Epithelial cell of proximal tubule (primary cell): ENCODE data around the gene SMU1. TPM values are rescaled to one million over a fixed set of nuclear protein-coding genes. Genes with fewer than 3 reads are reported as not detected.

Source experiments
- DNase-seq: peaks from one replicate; pipeline ENCODE4 v3.0.0-alpha.2; 2011; ENCODE audit warnings: low read depth
- H3K4me3 ChIP-seq: 2 replicates; pipeline ENCODE4 v1.5.1; 2011; ENCODE audit warnings: low read depth, mild to moderate bottlenecking, low read length
- CTCF ChIP-seq: conservative IDR thresholded peaks from 2 replicates; pipeline ENCODE4 v1.5.1; 2012; ENCODE audit warnings: low read depth, mild to moderate bottlenecking, low read length
- total RNA-seq: library from RNA; depleted of rRNA; stranded (reverse); fragments of >200 nt; gene quantifications from 2 replicates; pipeline ENCODE4 v1.2.3, GENCODE V29; 2015

The SMU1 gene
- total RNA-seq, 1 donor from 2014 or later, result 14.4 TPM

GRCh38 chr9:33041432-33042188 lies 34.9 kb downstream of the SMU1 start:
- DNase-seq, result no peak
- H3K4me3 ChIP-seq, result no peak overlapping the region
- TF ChIP-seq CTCF, result no peak

GRCh38 chr9:33040792-33041431 lies 35.6 kb downstream of the SMU1 start:
- TF ChIP-seq CTCF, result no peak
- no peak for DNase-seq
- H3K4me3 ChIP-seq, result no peak overlapping the region

GRCh38 chr9:33032865-33033264 lies 43.6 kb downstream of the SMU1 start:
- no peak overlapping the region for H3K4me3 ChIP-seq
- no peak for TF ChIP-seq CTCF
- no peak for DNase-seq

- no peak for DNase-seq
- no peak for TF ChIP-seq CTCF
- no peak overlapping the region for H3K4me3 ChIP-seq
Observed at GRCh38 chr9:33032292-33032691, 44.2 kb downstream of the SMU1 start.

- DNase-seq, result no peak
- no peak overlapping the region for H3K4me3 ChIP-seq
- no peak for TF ChIP-seq CTCF
Observed at GRCh38 chr9:33030285-33030684, 46.2 kb downstream of the SMU1 start.

GRCh38 chr9:33029231-33029786 lies 47.2 kb downstream of the SMU1 start:
- no peak overlapping the region for H3K4me3 ChIP-seq
- TF ChIP-seq CTCF, result no peak
- no peak for DNase-seq
